ENCODE measurements around the gene SLC17A5.

- TF ChIP-seq CTCF (IDR thresholded peaks at IDR 0.05), result no peak
- TF ChIP-seq EZH2 (IDR thresholded peaks at IDR 0.05; ENCODE audit: borderline replicate concordance, insufficient read depth, low read depth, low read length, poor library complexity, severe bottlenecking), result no peak
Measured at GRCh38 chr6:73606428-73606827, 47.4 kb downstream of the SLC17A5 start.
